ENCODE measurements around the gene CCDC88C. TPM values are rescaled to one million over a fixed set of nuclear protein-coding genes. Genes with fewer than 3 reads are reported as not detected.

CCDC88C gene
- total RNA-seq, 1 experiment from 2014 or later = 29.8 TPM

GRCh38 chr14:91328313-91329050, 89.1 kb downstream of the CCDC88C start:
- H3K27me3 ChIP-seq (replicated peaks; ENCODE audit: control insufficient read depth, insufficient read depth, low read length) = no peaks in the 10 kb centered on the region
- H3K4me3 ChIP-seq (ENCODE audit: low read depth, low read length) = no peak overlapping the region
- Mint-ChIP-seq H3K27ac (ENCODE audit: unreplicated experiment) (no peak overlapping the region), H3K4me3 (ENCODE audit: unreplicated experiment) (no peak overlapping the region), H3K27me3 (ENCODE audit: insufficient read depth, unreplicated experiment) (no peaks in the 10 kb centered on the region), H3K36me3 (ENCODE audit: insufficient read depth, unreplicated experiment) (peaks cover 9% of the 10 kb centered on the region), H3K9me3 (ENCODE audit: unreplicated experiment) (no peaks in the 10 kb centered on the region), H3K4me1 (ENCODE audit: low read depth, unreplicated experiment) (peaks cover 6% of the 10 kb centered on the region)
- intact Hi-C loops (cut with micrococcal nuclease; ENCODE audit: unreplicated experiment) = no loop called here
- no peak for TF ChIP-seq CTCF (IDR thresholded peaks at IDR 0.05; ENCODE audit: insufficient read depth in 1 of 2, low read depth in 1 of 2, low read length in 1 of 2, severe bottlenecking in 1 of 2, unreplicated experiment in 1 of 2)
- no TSS peak for BruUV-seq (replicated peaks)
- DNase-seq = no peak
- POLR2A ChIA-PET = no interaction called here
- no peaks in the 10 kb centered on the region for H3K4me1 ChIP-seq
- H3K36me3 ChIP-seq (ENCODE audit: control insufficient read depth, insufficient read depth, low read length) = no peaks in the 10 kb centered on the region
- H3K9me3 ChIP-seq = no peaks in the 10 kb centered on the region
- CTCF ChIA-PET = interaction anchor here (0.7 to 0.8 kb wide), 2 partner anchors 15 to 90 kb away, joined by 3 read pairs; no protein-coding TSS in a partner anchor

GRCh38 chr14:91327661-91328312, 89.8 kb downstream of the CCDC88C start:
- Histone ChIP-seq H3K4me1 (no peaks in the 10 kb centered on the region), H3K9me3 (no peaks in the 10 kb centered on the region), H3K4me3 (ENCODE audit: low read depth, low read length) (no peak overlapping the region), H3K36me3 (ENCODE audit: control insufficient read depth, insufficient read depth, low read length) (no peaks in the 10 kb centered on the region), H3K27me3 (replicated peaks; ENCODE audit: control insufficient read depth, insufficient read depth, low read length) (no peaks in the 10 kb centered on the region)
- DNase-seq = no peak
- CTCF ChIA-PET = interaction anchor here (0.7 kb wide), 1 partner anchor 91 kb away, joined by 3 read pairs; no protein-coding TSS in a partner anchor
- Mint-ChIP-seq H3K4me3 (ENCODE audit: unreplicated experiment) (no peak overlapping the region), H3K27me3 (ENCODE audit: insufficient read depth, unreplicated experiment) (no peaks in the 10 kb centered on the region), H3K36me3 (ENCODE audit: insufficient read depth, unreplicated experiment) (peaks cover 12% of the 10 kb centered on the region), H3K9me3 (ENCODE audit: unreplicated experiment) (no peaks in the 10 kb centered on the region), H3K4me1 (ENCODE audit: low read depth, unreplicated experiment) (peaks cover 5% of the 10 kb centered on the region), H3K27ac (ENCODE audit: unreplicated experiment) (no peak overlapping the region)
- no peak for TF ChIP-seq CTCF (IDR thresholded peaks at IDR 0.05; ENCODE audit: insufficient read depth in 1 of 2, low read depth in 1 of 2, low read length in 1 of 2, severe bottlenecking in 1 of 2, unreplicated experiment in 1 of 2)
- BruUV-seq (replicated peaks) = no TSS peak
- POLR2A ChIA-PET = no interaction called here
- intact Hi-C loops (cut with micrococcal nuclease; ENCODE audit: unreplicated experiment) = no loop called here

GRCh38 chr14:91327250-91327595, 90.4 kb downstream of the CCDC88C start:
- no TSS peak for BruUV-seq (replicated peaks)
- no peaks in the 10 kb centered on the region for H3K9me3 ChIP-seq
- CTCF ChIA-PET = no interaction called here
- H3K9me3 Mint-ChIP-seq (ENCODE audit: unreplicated experiment) = no peaks in the 10 kb centered on the region
- H3K36me3 ChIP-seq (ENCODE audit: control insufficient read depth, insufficient read depth, low read length) = no peaks in the 10 kb centered on the region
- no peaks in the 10 kb centered on the region for H3K4me1 ChIP-seq
- no peak overlapping the region for H3K4me3 Mint-ChIP-seq (ENCODE audit: unreplicated experiment)
- DNase-seq = no peak
- intact Hi-C loops (cut with micrococcal nuclease; ENCODE audit: unreplicated experiment) = no loop called here
- H3K4me3 ChIP-seq (ENCODE audit: low read depth, low read length) = no peak overlapping the region
- POLR2A ChIA-PET = no interaction called here
- H3K36me3 Mint-ChIP-seq (ENCODE audit: insufficient read depth, unreplicated experiment) = peaks cover 12% of the 10 kb centered on the region
- H3K4me1 Mint-ChIP-seq (ENCODE audit: low read depth, unreplicated experiment) = no peaks in the 10 kb centered on the region
- H3K27me3 Mint-ChIP-seq (ENCODE audit: insufficient read depth, unreplicated experiment) = no peaks in the 10 kb centered on the region
- H3K27me3 ChIP-seq (replicated peaks; ENCODE audit: control insufficient read depth, insufficient read depth, low read length) = no peaks in the 10 kb centered on the region
- H3K27ac Mint-ChIP-seq (ENCODE audit: unreplicated experiment) = no peak overlapping the region
- TF ChIP-seq CTCF (IDR thresholded peaks at IDR 0.05; ENCODE audit: insufficient read depth in 1 of 2, low read depth in 1 of 2, low read length in 1 of 2, severe bottlenecking in 1 of 2, unreplicated experiment in 1 of 2) = no peak
